ENCODE results near the gene GATAD2A.

DNA sequence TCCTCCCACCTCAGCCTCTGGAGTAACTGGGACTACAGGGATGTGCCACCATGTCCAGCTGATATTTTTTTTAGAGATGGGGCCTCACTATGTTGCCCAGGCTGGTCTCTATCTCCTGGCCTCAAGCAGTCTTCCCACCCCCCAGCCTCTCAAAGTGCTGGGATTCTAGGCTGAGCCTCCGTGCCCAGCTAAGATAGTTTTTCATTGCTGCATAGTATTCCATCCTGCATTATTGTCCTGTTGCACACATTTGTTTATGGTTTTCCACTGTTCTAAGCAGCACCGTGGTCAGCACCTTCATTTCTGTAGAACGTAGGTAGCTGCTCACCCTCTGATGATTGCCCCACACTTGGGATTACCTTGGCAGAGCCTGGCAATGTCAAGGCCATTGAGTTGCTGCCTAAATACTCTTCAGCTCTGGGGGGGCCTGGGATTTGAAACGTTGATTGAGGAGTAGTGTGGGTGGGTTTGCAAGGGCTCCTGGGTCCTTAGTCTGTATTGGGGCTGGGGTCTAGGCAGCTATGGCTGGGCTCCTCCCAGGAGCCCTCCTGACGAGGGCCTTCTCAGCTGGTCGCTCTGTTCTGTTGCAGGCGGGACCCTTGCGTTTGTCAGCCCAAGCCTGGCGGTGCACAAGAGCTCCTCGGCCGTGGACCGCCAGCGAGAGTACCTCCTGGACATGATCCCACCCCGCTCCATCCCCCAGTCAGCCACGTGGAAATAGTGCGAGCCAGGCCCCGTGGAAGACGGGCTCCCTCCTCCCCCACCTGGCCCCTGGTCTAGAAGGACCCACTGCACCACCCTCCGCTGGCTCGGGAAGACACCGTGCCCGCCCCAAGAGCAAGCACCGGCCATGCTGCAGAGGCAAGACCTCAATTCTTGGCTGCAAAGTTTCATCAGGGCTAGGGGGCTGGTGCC lies 99.5 kb downstream of the GATAD2A start:
- TF ChIP-seq, protein P1, sequence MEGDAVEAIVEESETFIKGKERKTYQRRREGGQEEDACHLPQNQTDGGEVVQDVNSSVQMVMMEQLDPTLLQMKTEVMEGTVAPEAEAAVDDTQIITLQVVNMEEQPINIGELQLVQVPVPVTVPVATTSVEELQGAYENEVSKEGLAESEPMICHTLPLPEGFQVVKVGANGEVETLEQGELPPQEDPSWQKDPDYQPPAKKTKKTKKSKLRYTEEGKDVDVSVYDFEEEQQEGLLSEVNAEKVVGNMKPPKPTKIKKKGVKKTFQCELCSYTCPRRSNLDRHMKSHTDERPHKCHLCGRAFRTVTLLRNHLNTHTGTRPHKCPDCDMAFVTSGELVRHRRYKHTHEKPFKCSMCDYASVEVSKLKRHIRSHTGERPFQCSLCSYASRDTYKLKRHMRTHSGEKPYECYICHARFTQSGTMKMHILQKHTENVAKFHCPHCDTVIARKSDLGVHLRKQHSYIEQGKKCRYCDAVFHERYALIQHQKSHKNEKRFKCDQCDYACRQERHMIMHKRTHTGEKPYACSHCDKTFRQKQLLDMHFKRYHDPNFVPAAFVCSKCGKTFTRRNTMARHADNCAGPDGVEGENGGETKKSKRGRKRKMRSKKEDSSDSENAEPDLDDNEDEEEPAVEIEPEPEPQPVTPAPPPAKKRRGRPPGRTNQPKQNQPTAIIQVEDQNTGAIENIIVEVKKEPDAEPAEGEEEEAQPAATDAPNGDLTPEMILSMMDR (IDR thresholded peaks at IDR 0.05; ENCODE audit: insufficient read depth, low read length) = no peak
- TF ChIP-seq POLR2AphosphoS5 (IDR thresholded peaks at IDR 0.05; ENCODE audit: low read depth) = no peak
- TF ChIP-seq SPI1 (IDR thresholded peaks at IDR 0.05; ENCODE audit: borderline replicate concordance, low read depth) = no peak
